Activated naive CD8-positive, alpha-beta T cell treated with anti-CD3 and anti-CD28 coated beads, Interleukin-2, amount 10 ng/mL, durations not matched to agents 7 days and 5 days (primary cell): ENCODE results near the gene IL10RA. TPM values are rescaled to one million over a fixed set of nuclear protein-coding genes. Genes with fewer than 3 reads are reported as not detected.

Experiments
- ATAC-seq: fragments of 150-1000 bp; cut with Tn5 transposase; one replicate; pipeline ENCODE4 v1.10.0; 2021; ENCODE audit warnings: low read depth, moderate library complexity
- POLR2A ChIA-PET: fragments of 350-600 bp; sonication (Branson Sonifier 250); formaldehyde crosslinking; loops from one replicate; lab custom pipeline; 2021; ENCODE audit warnings: antibody characterized with exemption; lab: Charles Lee
- DNase-seq: peaks from one replicate; pipeline ENCODE4 v3.0.0; 2021
- H3K27ac Mint-ChIP-seq: one replicate; pipeline ENCODE4 v1.8.0; 2022; ENCODE audit warnings: mild to moderate bottlenecking, mixed read lengths
- H3K27me3 Mint-ChIP-seq: one replicate; pipeline ENCODE4 v1.8.0; 2022; ENCODE audit warnings: mild to moderate bottlenecking, moderate library complexity, mixed read lengths
- H3K36me3 Mint-ChIP-seq: one replicate; pipeline ENCODE4 v1.8.0; 2021; ENCODE audit warnings: mild to moderate bottlenecking, mixed read lengths
- H3K4me1 Mint-ChIP-seq: one replicate; pipeline ENCODE4 v1.8.0; 2021; ENCODE audit warnings: mixed read lengths
- H3K4me3 Mint-ChIP-seq: one replicate; pipeline ENCODE4 v1.8.0; 2022; ENCODE audit warnings: mild to moderate bottlenecking, moderate library complexity, mixed read lengths
- H3K9me3 Mint-ChIP-seq: one replicate; pipeline ENCODE4 v1.8.0; 2021; ENCODE audit warnings: mixed read lengths
- total RNA-seq, 2 experiments: library from RNA; stranded (reverse); gene quantifications; one replicate each; pipeline ENCODE4 v1.2.3, GENCODE V29; 2021

The IL10RA gene
- total RNA-seq, 2 experiments from 2014 or later: 304 TPM

GRCh38 chr11:118017631-118018315, 31.6 kb downstream of the IL10RA start:
- no peak for DNase-seq
- ATAC-seq: no peak
- no peak overlapping the region for H3K27ac Mint-ChIP-seq
- H3K27me3 Mint-ChIP-seq: no peaks in the 10 kb centered on the region
- H3K4me1 Mint-ChIP-seq: peaks cover 44% of the 10 kb centered on the region
- POLR2A ChIA-PET: no interaction called here
- peaks cover 45% of the 10 kb centered on the region for H3K36me3 Mint-ChIP-seq
- H3K9me3 Mint-ChIP-seq: peaks cover 25% of the 10 kb centered on the region
- H3K4me3 Mint-ChIP-seq: no peak overlapping the region

GRCh38 chr11:118018401-118018800, 32.2 kb downstream of the IL10RA start:
- POLR2A ChIA-PET: no interaction called here

GRCh38 chr11:118021146-118021545, 35.0 kb downstream of the IL10RA start:
- Mint-ChIP-seq H3K9me3 (peaks cover 32% of the 10 kb centered on the region), H3K4me1 (peaks cover 19% of the 10 kb centered on the region), H3K4me3 (no peak overlapping the region), H3K27ac (no peak overlapping the region), H3K36me3 (peaks cover 38% of the 10 kb centered on the region), H3K27me3 (no peaks in the 10 kb centered on the region)
- ATAC-seq: no peak
- POLR2A ChIA-PET: no interaction called here
- DNase-seq: no peak

More at GRCh38 chr11:118018401-118018800, 32.2 kb downstream of the IL10RA start:
- H3K36me3 Mint-ChIP-seq: peaks cover 41% of the 10 kb centered on the region
- H3K9me3 Mint-ChIP-seq: peaks cover 25% of the 10 kb centered on the region
- H3K27ac Mint-ChIP-seq: no peak overlapping the region
- ATAC-seq: no peak
- no peak for DNase-seq
- no peak overlapping the region for H3K4me3 Mint-ChIP-seq
- H3K4me1 Mint-ChIP-seq: peaks cover 42% of the 10 kb centered on the region
- H3K27me3 Mint-ChIP-seq: no peaks in the 10 kb centered on the region

- Mint-ChIP-seq H3K4me1 (peaks cover 16% of the 10 kb centered on the region), H3K27me3 (no peaks in the 10 kb centered on the region), H3K4me3 (no peak overlapping the region), H3K9me3 (peaks cover 16% of the 10 kb centered on the region), H3K36me3 (peaks cover 19% of the 10 kb centered on the region), H3K27ac (no peak overlapping the region)
- ATAC-seq (no peak), DNase-seq (no peak)
- POLR2A ChIA-PET: no interaction called here
These were observed 41.5 kb downstream of the IL10RA start for GRCh38 chr11:118027694-118028093.

- POLR2A ChIA-PET: interaction anchor here (1.5 kb wide), 1 partner anchor 26 kb away, joined by 5 read pairs; no protein-coding TSS in a partner anchor
- DNase-seq (no peak), ATAC-seq (no peak)
- Mint-ChIP-seq H3K36me3 (peaks cover 17% of the 10 kb centered on the region), H3K4me3 (no peak overlapping the region), H3K27me3 (no peaks in the 10 kb centered on the region), H3K9me3 (peaks cover 16% of the 10 kb centered on the region), H3K27ac (no peak overlapping the region), H3K4me1 (peaks cover 18% of the 10 kb centered on the region)
These were observed 42.4 kb downstream of the IL10RA start for GRCh38 chr11:118028626-118029025.

- DNase-seq: no peak
- POLR2A ChIA-PET: interaction anchor here (0.5 to 2.1 kb wide), 2 partner anchors 9 to 17 kb away, joined by 5 read pairs; no protein-coding TSS in a partner anchor
- peaks cover 21% of the 10 kb centered on the region for H3K4me1 Mint-ChIP-seq
These were observed 47.2 kb downstream of the IL10RA start for GRCh38 chr11:118033443-118033842.

GRCh38 chr11:118042141-118042540, 55.9 kb downstream of the IL10RA start:
- Mint-ChIP-seq H3K27me3 (no peaks in the 10 kb centered on the region), H3K4me1 (peaks cover 57% of the 10 kb centered on the region), H3K27ac (no peak overlapping the region), H3K36me3 (peaks cover 9% of the 10 kb centered on the region), H3K9me3 (peaks cover 5% of the 10 kb centered on the region), H3K4me3 (peak overlapping the region; percentile 5)
- POLR2A ChIA-PET: interaction anchor here (0.6 to 10.4 kb wide), 4 partner anchors 9 to 91 kb away, joined by 3 to 113 read pairs (median 4); no protein-coding TSS in a partner anchor
- ATAC-seq: no peak
- DNase-seq: no peak

More at GRCh38 chr11:118033443-118033842, 47.2 kb downstream of the IL10RA start:
- Mint-ChIP-seq H3K36me3 (peaks cover 18% of the 10 kb centered on the region), H3K9me3 (peaks cover 12% of the 10 kb centered on the region), H3K27ac (peak overlapping the region; percentile 4), H3K27me3 (no peaks in the 10 kb centered on the region), H3K4me3 (no peak overlapping the region)
- no peak for ATAC-seq

- ATAC-seq: no peak
- no peaks in the 10 kb centered on the region for H3K27me3 Mint-ChIP-seq
- peaks cover 6% of the 10 kb centered on the region for H3K36me3 Mint-ChIP-seq
- POLR2A ChIA-PET: interaction anchor here (1.0 to 10.4 kb wide), 2 partner anchors 41 to 92 kb away, joined by 3 to 113 read pairs; no protein-coding TSS in a partner anchor
- peak overlapping the region; percentile 5 for H3K4me3 Mint-ChIP-seq
- H3K27ac Mint-ChIP-seq: peak overlapping the region; percentile 55
- no peak for DNase-seq
- H3K4me1 Mint-ChIP-seq: peaks cover 58% of the 10 kb centered on the region
- peaks cover 3% of the 10 kb centered on the region for H3K9me3 Mint-ChIP-seq
These were observed 56.6 kb downstream of the IL10RA start for GRCh38 chr11:118042796-118043195.

GRCh38 chr11:118045191-118045590, 59.0 kb downstream of the IL10RA start:
- ATAC-seq (no peak), DNase-seq (no peak)
- Mint-ChIP-seq H3K27me3 (no peaks in the 10 kb centered on the region), H3K27ac (peak overlapping the region; percentile 70), H3K4me3 (no peak overlapping the region), H3K4me1 (peaks cover 64% of the 10 kb centered on the region), H3K9me3 (no peaks in the 10 kb centered on the region), H3K36me3 (peaks cover 2% of the 10 kb centered on the region)
- POLR2A ChIA-PET: interaction anchor here (0.7 to 10.4 kb wide), 6 partner anchors 29 to 263 kb away, joined by 3 to 113 read pairs (median 6); partner anchors contain the start of gene IL10RA

- no peaks in the 10 kb centered on the region for H3K9me3 Mint-ChIP-seq
- H3K36me3 Mint-ChIP-seq: peaks cover 2% of the 10 kb centered on the region
- POLR2A ChIA-PET: interaction anchor here (0.7 to 10.4 kb wide), 10 partner anchors 30 to 231 kb away, joined by 3 to 113 read pairs (median 6); partner anchors contain the start of gene IL10RA
- DNase-seq (no peak), ATAC-seq (peak; percentile 61)
- H3K4me1 Mint-ChIP-seq: peaks cover 72% of the 10 kb centered on the region
- peak overlapping the region; percentile 91 for H3K27ac Mint-ChIP-seq
- no peaks in the 10 kb centered on the region for H3K27me3 Mint-ChIP-seq
- peak overlapping the region; percentile 26 for H3K4me3 Mint-ChIP-seq
These were observed 60.1 kb downstream of the IL10RA start for GRCh38 chr11:118046051-118046963.

- Mint-ChIP-seq H3K27ac (peak overlapping the region; percentile 91), H3K9me3 (no peaks in the 10 kb centered on the region), H3K36me3 (peaks cover 2% of the 10 kb centered on the region), H3K4me1 (peaks cover 72% of the 10 kb centered on the region), H3K4me3 (no peak overlapping the region), H3K27me3 (no peaks in the 10 kb centered on the region)
- POLR2A ChIA-PET: interaction anchor here (0.7 to 10.4 kb wide), 10 partner anchors 9 to 231 kb away, joined by 3 to 113 read pairs (median 4); partner anchors contain the start of gene IL10RA
- ATAC-seq: no peak
- DNase-seq: no peak
These were observed 60.9 kb downstream of the IL10RA start for GRCh38 chr11:118046964-118047700.

GRCh38 chr11:118047749-118048148, 61.6 kb downstream of the IL10RA start:
- ATAC-seq (no peak), DNase-seq (no peak)
- POLR2A ChIA-PET: interaction anchor here (0.7 to 10.4 kb wide), 7 partner anchors 10 to 97 kb away, joined by 3 to 113 read pairs (median 8); partner anchors contain the start of gene IL10RA
- no peaks in the 10 kb centered on the region for H3K9me3 Mint-ChIP-seq
- peaks cover 2% of the 10 kb centered on the region for H3K36me3 Mint-ChIP-seq
- no peak overlapping the region for H3K27ac Mint-ChIP-seq
- H3K4me3 Mint-ChIP-seq: no peak overlapping the region
- H3K27me3 Mint-ChIP-seq: no peaks in the 10 kb centered on the region
- peaks cover 72% of the 10 kb centered on the region for H3K4me1 Mint-ChIP-seq
